PFSK-1 (cell line): ENCODE data around the gene HOXA4.

Source experiments
- POLR2AphosphoS5 ChIP-seq: IDR thresholded peaks from 2 replicates; pipeline ENCODE4 v1.6.1; 2012; ENCODE audit warnings: low read depth, mild to moderate bottlenecking, control low read depth, low read length, moderate library complexity
- REST ChIP-seq, 2 experiments: IDR thresholded peaks; 2 replicates each; pipeline versions ENCODE4 v1.6.1 to v1.8.0; 2011 to 2012; ENCODE audit warnings: low read depth in 2 of 2, low read length in 2 of 2, control low read depth in 1 of 2, inconsistent platforms in 1 of 2, mild to moderate bottlenecking in 1 of 2, moderate library complexity in 1 of 2; ENCODE audit not compliant: insufficient read depth in 1 of 2

GRCh38 chr7:27096768-27097514, 33.6 kb downstream of the HOXA4 start:
- TF ChIP-seq POLR2AphosphoS5 (no peak), REST (IDR thresholded peaks at IDR 0.05; ENCODE audit: insufficient read depth in 1 of 2, low read depth in 2 of 2, low read length in 2 of 2) (no peak)
